BE2C (cell line): ENCODE measurements around the gene TTC34.

Experiments
- DNase-seq: peaks from one replicate; pipeline ENCODE4 v3.0.0-alpha.2; 2020
- H3K27me3 ChIP-seq: fragments of 250-450 bp; sonication (Bioruptor Pico); 2 replicates; pipeline ENCODE4 v1.5.1; 2020; ENCODE audit warnings: mild to moderate bottlenecking
- H3K36me3 ChIP-seq: fragments of 250-450 bp; sonication (Bioruptor Pico); 2 replicates; pipeline ENCODE4 v1.5.1; 2020; ENCODE audit warnings: mild to moderate bottlenecking
- H3K4me1 ChIP-seq: fragments of 250-450 bp; sonication (Bioruptor Pico); 2 replicates; pipeline ENCODE4 v1.5.1; 2020
- H3K4me3 ChIP-seq: 2 replicates; pipeline ENCODE4 v1.5.1; 2011; ENCODE audit warnings: low read depth, low read length
- H3K9me3 ChIP-seq: fragments of 250-450 bp; sonication (Bioruptor Pico); 2 replicates; pipeline ENCODE4 v1.5.1; 2020
- TF ChIP-seq, protein P1 (sequence below): IDR thresholded peaks from 2 replicates; pipeline ENCODE4 v1.5.1; 2012; ENCODE audit warnings: mild to moderate bottlenecking, low read depth, low read length

TTC34 gene

DNA sequence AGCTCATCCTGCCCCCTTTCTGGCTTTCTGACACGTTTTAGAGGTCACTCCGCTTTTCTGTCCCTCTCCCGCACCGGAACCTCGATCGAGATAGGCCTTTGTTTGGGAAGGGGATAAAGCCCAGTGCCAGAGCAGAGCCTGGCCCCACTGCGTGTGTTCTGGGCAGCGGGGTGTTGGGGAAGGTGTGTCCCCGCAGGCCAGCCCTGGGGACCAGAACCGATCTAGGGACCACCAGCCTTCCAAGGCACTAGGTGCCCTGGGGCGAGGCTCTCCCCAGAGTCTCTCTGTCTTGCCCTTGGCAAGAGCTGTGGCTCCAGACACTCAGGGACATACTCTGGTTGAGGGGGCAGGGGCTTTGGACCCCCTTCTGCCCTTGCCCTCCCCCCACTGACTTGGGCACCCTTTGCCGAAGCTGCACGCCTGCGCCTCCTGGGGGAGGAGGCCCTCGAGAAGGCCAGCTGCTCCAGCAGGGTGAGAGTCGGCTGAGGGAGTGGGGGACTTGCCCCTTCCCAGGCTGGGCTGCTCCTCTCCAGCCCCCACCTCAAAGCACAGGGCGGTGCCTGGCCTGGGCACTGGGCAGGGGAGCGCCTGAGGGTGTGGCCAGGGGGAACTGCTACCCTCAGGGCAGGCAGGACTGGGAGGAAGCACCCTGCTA lies 198.5 kb downstream of the TTC34 start:
- no peak for DNase-seq
- no peaks in the 10 kb centered on the region for H3K27me3 ChIP-seq
- no peaks in the 10 kb centered on the region for H3K36me3 ChIP-seq
- no peak overlapping the region for H3K4me3 ChIP-seq
- TF ChIP-seq, protein P1, sequence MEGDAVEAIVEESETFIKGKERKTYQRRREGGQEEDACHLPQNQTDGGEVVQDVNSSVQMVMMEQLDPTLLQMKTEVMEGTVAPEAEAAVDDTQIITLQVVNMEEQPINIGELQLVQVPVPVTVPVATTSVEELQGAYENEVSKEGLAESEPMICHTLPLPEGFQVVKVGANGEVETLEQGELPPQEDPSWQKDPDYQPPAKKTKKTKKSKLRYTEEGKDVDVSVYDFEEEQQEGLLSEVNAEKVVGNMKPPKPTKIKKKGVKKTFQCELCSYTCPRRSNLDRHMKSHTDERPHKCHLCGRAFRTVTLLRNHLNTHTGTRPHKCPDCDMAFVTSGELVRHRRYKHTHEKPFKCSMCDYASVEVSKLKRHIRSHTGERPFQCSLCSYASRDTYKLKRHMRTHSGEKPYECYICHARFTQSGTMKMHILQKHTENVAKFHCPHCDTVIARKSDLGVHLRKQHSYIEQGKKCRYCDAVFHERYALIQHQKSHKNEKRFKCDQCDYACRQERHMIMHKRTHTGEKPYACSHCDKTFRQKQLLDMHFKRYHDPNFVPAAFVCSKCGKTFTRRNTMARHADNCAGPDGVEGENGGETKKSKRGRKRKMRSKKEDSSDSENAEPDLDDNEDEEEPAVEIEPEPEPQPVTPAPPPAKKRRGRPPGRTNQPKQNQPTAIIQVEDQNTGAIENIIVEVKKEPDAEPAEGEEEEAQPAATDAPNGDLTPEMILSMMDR: no peak
- no peaks in the 10 kb centered on the region for H3K9me3 ChIP-seq
- H3K4me1 ChIP-seq: no peaks in the 10 kb centered on the region

DNA sequence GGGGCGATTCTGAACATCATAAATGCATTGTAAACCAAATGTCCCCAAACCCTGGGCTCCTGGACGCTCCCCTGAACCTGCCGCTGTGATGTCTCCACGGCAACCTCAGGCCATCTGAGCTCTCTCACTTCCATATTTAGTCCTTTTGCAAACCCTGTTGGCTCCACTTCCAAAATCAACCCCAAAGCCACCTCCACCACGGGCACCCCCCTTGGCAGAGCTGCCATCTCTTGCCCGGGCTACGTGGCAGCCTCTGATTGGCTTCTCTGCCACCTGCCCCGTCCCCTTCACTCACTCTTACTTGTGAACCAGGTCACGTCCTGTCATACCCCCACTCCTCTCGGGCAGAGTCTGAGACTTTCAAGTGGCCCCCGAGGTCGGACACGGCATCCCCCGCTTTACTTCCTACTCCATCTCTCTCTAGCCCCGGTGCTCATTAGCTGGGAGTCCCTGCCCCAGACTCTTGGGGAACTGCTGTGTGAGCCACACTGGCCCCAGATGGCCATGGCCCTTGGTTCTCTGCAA lies 199.1 kb downstream of the TTC34 start:
- DNase-seq: no peak
- no peaks in the 10 kb centered on the region for H3K27me3 ChIP-seq
- H3K9me3 ChIP-seq: no peaks in the 10 kb centered on the region
- H3K4me3 ChIP-seq: no peak overlapping the region
- TF ChIP-seq, protein P1: no peak
- no peaks in the 10 kb centered on the region for H3K36me3 ChIP-seq
- H3K4me1 ChIP-seq: no peaks in the 10 kb centered on the region

- Histone ChIP-seq H3K4me1 (no peaks in the 10 kb centered on the region), H3K27me3 (no peaks in the 10 kb centered on the region), H3K9me3 (no peaks in the 10 kb centered on the region), H3K4me3 (no peak overlapping the region), H3K36me3 (no peaks in the 10 kb centered on the region)
- TF ChIP-seq, protein P1: no peak
- no peak for DNase-seq
Observed at GRCh38 chr1:2601721-2602303, 199.7 kb downstream of the TTC34 start.

- no peaks in the 10 kb centered on the region for H3K9me3 ChIP-seq
- TF ChIP-seq, protein P1: no peak
- no peak for DNase-seq
- H3K36me3 ChIP-seq: no peaks in the 10 kb centered on the region
- H3K27me3 ChIP-seq: no peaks in the 10 kb centered on the region
- H3K4me3 ChIP-seq: no peak overlapping the region
- H3K4me1 ChIP-seq: no peaks in the 10 kb centered on the region
Observed at GRCh38 chr1:2598329-2598931, 203.1 kb downstream of the TTC34 start.

DNA sequence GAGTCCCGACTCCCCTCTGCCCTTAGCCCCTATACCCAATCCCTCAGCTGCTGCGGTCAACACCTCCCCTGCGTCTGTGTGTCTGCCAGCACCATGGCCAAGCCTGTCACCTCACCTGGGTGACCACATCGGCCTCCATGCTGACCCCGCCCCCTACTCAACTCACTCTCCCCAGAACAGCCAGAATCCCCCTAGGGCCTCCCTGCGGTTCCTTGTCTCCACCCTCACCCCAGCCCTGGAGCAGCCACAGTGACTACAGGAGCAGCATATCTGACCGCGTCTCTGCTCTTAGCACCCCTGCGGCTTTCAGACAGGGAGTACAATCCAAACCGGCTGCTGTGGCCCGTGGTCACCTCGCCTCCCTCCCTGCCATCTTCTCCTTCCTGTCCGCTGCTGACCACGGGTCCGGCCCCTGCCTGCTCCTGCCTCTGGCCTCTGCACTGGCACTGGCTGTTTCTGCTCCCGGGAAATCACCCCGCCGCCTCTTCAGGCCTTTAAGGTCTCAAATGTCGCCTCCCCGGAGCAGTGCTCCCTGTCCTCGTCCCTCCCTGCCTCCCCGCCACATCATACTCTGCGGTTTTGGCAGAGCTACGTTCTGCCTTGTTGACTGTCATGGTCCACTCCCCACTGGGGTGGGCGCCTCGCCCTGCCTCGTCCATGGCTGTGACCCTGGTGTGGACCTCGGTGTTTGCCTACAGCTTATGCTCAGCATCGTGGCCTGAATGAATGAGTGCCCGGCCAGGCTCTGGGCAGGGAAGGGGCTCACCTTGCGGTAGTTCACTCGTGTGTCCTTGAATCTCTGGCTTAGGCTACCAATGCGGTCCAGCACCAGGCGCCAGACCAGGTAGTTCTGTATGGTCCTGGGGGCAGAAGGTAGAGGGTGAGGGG lies 203.8 kb downstream of the TTC34 start:
- no peaks in the 10 kb centered on the region for H3K9me3 ChIP-seq
- no peak for DNase-seq
- H3K4me3 ChIP-seq: no peak overlapping the region
- H3K36me3 ChIP-seq: no peaks in the 10 kb centered on the region
- no peaks in the 10 kb centered on the region for H3K4me1 ChIP-seq
- TF ChIP-seq, protein P1: no peak
- H3K27me3 ChIP-seq: no peaks in the 10 kb centered on the region
